HL-60 (cell line): Measurements from ENCODE around the gene PRDM16.

Source experiments
- CTCF ChIP-seq: IDR thresholded peaks from one replicate; pipeline ENCODE4 v1.5.1; 2011; ENCODE audit warnings: low read length, control low read depth, inconsistent platforms; ENCODE audit not compliant: insufficient read depth
- POLR2AphosphoS5 ChIP-seq: IDR thresholded peaks from 2 replicates; pipeline ENCODE4 v1.6.1; 2012; ENCODE audit warnings: low read depth

GRCh38 chr1:3052501-3052900 lies 16.5 kb upstream of the PRDM16 start:
- TF ChIP-seq CTCF (no peak), POLR2AphosphoS5 (no peak)
